ENCODE data around the gene LYVE1.

- TF ChIP-seq POLR2A (IDR thresholded peaks at IDR 0.05; ENCODE audit: low read length), result no peak
- no peak for TF ChIP-seq GATA1 (IDR thresholded peaks at IDR 0.05; ENCODE audit: low read depth, low read length)
Observed at GRCh38 chr11:10601837-10602236, 33.4 kb upstream of the LYVE1 start.

Measured in erythroblast (primary cell).